ENCODE results near the gene GLDC.

- TF ChIP-seq POLR2A (IDR thresholded peaks at IDR 0.05), result no peak
- TF ChIP-seq CTCF (IDR thresholded peaks at IDR 0.05), result no peak
Observed at GRCh38 chr9:6566409-6567139, 79.0 kb downstream of the GLDC start.
